ENCODE data around the gene ADAMTSL1.

DNA sequence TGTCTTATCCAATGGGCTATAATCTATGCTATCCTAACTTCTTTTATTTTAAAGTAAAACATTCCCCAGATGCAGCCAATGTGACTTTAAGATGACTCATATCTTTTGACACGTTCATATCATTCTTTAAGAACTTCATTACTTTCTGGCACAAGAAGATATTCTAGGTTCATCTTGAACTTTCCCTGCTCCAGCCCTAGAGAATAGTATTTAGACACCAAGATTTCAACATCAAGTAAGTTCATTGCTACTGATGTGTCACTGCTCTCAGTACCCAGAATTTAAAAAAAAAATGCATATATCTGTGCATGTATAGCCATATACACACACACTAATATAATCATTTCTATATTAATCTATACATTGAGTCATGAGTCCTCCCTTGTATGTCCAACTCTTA, 383.8 kb downstream of the ADAMTSL1 start:
- no peak for TF ChIP-seq EZH2 (IDR thresholded peaks at IDR 0.05; ENCODE audit: borderline replicate concordance, low read depth, low read length)
- TF ChIP-seq, protein P1, sequence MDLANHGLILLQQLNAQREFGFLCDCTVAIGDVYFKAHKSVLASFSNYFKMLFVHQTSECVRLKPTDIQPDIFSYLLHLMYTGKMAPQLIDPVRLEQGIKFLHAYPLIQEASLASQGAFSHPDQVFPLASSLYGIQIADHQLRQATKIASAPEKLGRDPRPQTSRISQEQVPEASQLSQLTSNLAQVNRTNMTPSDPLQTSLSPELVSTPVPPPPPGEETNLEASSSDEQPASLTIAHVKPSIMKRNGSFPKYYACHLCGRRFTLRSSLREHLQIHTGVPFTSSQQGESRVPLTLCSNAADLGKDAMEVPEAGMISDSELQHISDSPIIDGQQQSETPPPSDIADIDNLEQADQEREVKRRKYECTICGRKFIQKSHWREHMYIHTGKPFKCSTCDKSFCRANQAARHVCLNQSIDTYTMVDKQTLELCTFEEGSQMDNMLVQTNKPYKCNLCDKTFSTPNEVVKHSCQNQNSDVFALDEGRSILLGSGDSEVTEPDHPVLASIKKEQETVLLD (IDR thresholded peaks at IDR 0.05), result no peak
- TF ChIP-seq POLR2A (conservative IDR thresholded peaks at IDR 0.05), result no peak
- no peak for TF ChIP-seq POLR2G (IDR thresholded peaks at IDR 0.05; ENCODE audit: low read depth, low read length)

Measured in K562 (cell line).